CD4-positive, alpha-beta T cell (primary cell): ENCODE data around the gene SPP2. TPM values are rescaled to one million over a fixed set of nuclear protein-coding genes. Genes with fewer than 3 reads are reported as not detected.

Experiments
- ATAC-seq: fragments of 200-7000 bp; cut with Tn5 transposase; one replicate; pipeline ENCODE4 v1.10.0; 2022; ENCODE audit warnings: mild to moderate bottlenecking; ENCODE audit not compliant: poor library complexity
- CTCF ChIA-PET: fragments of 350-600 bp; sonication (Branson Sonifier 250); formaldehyde crosslinking; loops from one replicate; lab custom pipeline; 2021; ENCODE audit warnings: antibody characterized with exemption, inconsistent platforms; lab: Charles Lee
- POLR2A ChIA-PET: fragments of 350-600 bp; sonication (Branson Sonifier 250); formaldehyde crosslinking; loops from one replicate; lab custom pipeline; 2021; ENCODE audit warnings: antibody characterized with exemption, inconsistent platforms; lab: Charles Lee
- DNase-seq, 14 experiments: peaks; one replicate each; pipeline ENCODE4 v3.0.0-alpha.2; 2013 to 2020; ENCODE audit warnings: mixed read lengths in 2 of 14
- H3K27ac ChIP-seq, 2 donors: one replicate each; pipeline versions ENCODE4 v1.5.1 to v1.7.0; 2013; ENCODE audit warnings: low read length in 2 of 2, low read depth in 1 of 2, mild to moderate bottlenecking in 1 of 2
- H3K27me3 ChIP-seq, 2 experiments: 1 replicate in 1 of 2; 2 replicates in 1 of 2; pipeline versions ENCODE4 v1.6.1 to v1.7.0; 2013; ENCODE audit warnings: low read length in 2 of 2, control low read depth in 1 of 2, mild to moderate bottlenecking in 1 of 2, moderate library complexity in 1 of 2; ENCODE audit not compliant: insufficient read depth in 2 of 2, control insufficient read depth in 1 of 2
- H3K36me3 ChIP-seq: one replicate; pipeline ENCODE4 v1.6.1; 2013; ENCODE audit warnings: low read length, control low read depth; ENCODE audit not compliant: insufficient read depth
- H3K4me1 ChIP-seq: one replicate; pipeline ENCODE4 v1.6.1; 2013; ENCODE audit warnings: low read length, control low read depth; ENCODE audit not compliant: insufficient read depth
- H3K4me3 ChIP-seq: one replicate; pipeline ENCODE4 v1.5.1; 2013; ENCODE audit warnings: mild to moderate bottlenecking, low read length, moderate library complexity
- H3K9me3 ChIP-seq, 2 experiments: 1 replicate in 1 of 2; 2 replicates in 1 of 2; pipeline versions ENCODE4 v1.6.1 to v1.7.0; 2013; ENCODE audit warnings: low read length in 2 of 2, mild to moderate bottlenecking in 2 of 2, control low read depth in 1 of 2, moderate library complexity in 1 of 2; ENCODE audit not compliant: control insufficient read depth in 1 of 2, insufficient read depth in 1 of 2
- H3K27ac Mint-ChIP-seq: one replicate; pipeline ENCODE4 v1.8.0; 2020; ENCODE audit warnings: mixed read lengths
- H3K27me3 Mint-ChIP-seq: one replicate; pipeline ENCODE4 v1.8.0; 2021; ENCODE audit warnings: mixed read lengths
- H3K36me3 Mint-ChIP-seq: one replicate; pipeline ENCODE4 v1.8.0; 2021; ENCODE audit warnings: low read depth, mixed read lengths
- H3K4me1 Mint-ChIP-seq: one replicate; pipeline ENCODE4 v1.8.0; 2021; ENCODE audit warnings: low read depth, mixed read lengths
- H3K4me3 Mint-ChIP-seq: one replicate; pipeline ENCODE4 v1.8.0; 2020; ENCODE audit warnings: mild to moderate bottlenecking, mixed read lengths
- H3K9me3 Mint-ChIP-seq: one replicate; pipeline ENCODE4 v1.8.0; 2020; ENCODE audit warnings: mixed read lengths
- intact Hi-C, 2 experiments: fragments of 100-400 bp; cut with DNase I in 1 of 2; cut with micrococcal nuclease in 1 of 2; formaldehyde crosslinking; loops; one replicate each; pipeline versions ENCODE4 v1.15.1 to v1.9.0; 2023 to 2025; cut with DNase I, micrococcal nuclease
- total RNA-seq, 174 experiments: library from RNA in 2 of 174; stranded (reverse) in 2 of 174; gene quantifications; one replicate each; pipeline ENCODE4 v1.2.3 and lab custom pipeline; 2021 to 2026
- TF ChIP-seq, protein P1 (sequence below): fragments of 200-600 bp; IDR thresholded peaks from one replicate; pipeline ENCODE4 v1.8.0; 2022; ENCODE audit warnings: antibody characterized with exemption, mild to moderate bottlenecking

The SPP2 gene
- total RNA-seq, 2 experiments from 2014 or later, result not detected

DNA sequence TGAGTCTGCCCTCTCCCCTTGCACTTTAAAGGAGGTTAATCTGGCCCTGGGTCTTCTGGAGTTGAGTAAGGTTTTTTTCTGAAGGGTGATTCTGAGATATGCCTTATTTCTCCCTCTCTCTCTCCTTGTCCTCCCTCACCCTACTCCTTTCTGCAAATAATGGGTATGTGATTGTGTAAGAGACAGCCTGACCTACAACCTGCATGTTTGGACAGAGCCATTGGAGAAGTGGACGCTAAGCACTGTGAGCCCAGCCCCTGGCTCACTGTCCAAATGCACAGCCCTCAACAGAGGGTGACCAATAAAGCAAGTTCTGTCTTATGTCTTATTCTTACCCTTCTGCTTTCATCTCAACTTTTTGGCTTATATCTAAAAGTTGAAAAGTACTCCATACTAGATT lies 71.5 kb downstream of the SPP2 start:
- Mint-ChIP-seq H3K27ac (no peak overlapping the region), H3K4me1 (no peaks in the 10 kb centered on the region), H3K36me3 (no peaks in the 10 kb centered on the region), H3K27me3 (no peaks in the 10 kb centered on the region), H3K4me3 (no peak overlapping the region), H3K9me3 (no peaks in the 10 kb centered on the region)
- Histone ChIP-seq H3K9me3 (no peaks in the 10 kb centered on the region), H3K4me3 (no peak overlapping the region), H3K4me1 (no peaks in the 10 kb centered on the region), H3K27me3 (no peaks in the 10 kb centered on the region), H3K27ac (no peak overlapping the region), H3K36me3 (no peaks in the 10 kb centered on the region)
- DNase-seq (no peak), ATAC-seq (no peak)
- TF ChIP-seq, protein P1, sequence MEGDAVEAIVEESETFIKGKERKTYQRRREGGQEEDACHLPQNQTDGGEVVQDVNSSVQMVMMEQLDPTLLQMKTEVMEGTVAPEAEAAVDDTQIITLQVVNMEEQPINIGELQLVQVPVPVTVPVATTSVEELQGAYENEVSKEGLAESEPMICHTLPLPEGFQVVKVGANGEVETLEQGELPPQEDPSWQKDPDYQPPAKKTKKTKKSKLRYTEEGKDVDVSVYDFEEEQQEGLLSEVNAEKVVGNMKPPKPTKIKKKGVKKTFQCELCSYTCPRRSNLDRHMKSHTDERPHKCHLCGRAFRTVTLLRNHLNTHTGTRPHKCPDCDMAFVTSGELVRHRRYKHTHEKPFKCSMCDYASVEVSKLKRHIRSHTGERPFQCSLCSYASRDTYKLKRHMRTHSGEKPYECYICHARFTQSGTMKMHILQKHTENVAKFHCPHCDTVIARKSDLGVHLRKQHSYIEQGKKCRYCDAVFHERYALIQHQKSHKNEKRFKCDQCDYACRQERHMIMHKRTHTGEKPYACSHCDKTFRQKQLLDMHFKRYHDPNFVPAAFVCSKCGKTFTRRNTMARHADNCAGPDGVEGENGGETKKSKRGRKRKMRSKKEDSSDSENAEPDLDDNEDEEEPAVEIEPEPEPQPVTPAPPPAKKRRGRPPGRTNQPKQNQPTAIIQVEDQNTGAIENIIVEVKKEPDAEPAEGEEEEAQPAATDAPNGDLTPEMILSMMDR, result no peak
- ChIA-PET POLR2A (no interaction called here), CTCF (interaction anchor here (1.6 kb wide), 1 partner anchor 14 kb away, joined by 5 read pairs; no protein-coding TSS in a partner anchor)
- intact Hi-C loops, result no loop called here

DNA sequence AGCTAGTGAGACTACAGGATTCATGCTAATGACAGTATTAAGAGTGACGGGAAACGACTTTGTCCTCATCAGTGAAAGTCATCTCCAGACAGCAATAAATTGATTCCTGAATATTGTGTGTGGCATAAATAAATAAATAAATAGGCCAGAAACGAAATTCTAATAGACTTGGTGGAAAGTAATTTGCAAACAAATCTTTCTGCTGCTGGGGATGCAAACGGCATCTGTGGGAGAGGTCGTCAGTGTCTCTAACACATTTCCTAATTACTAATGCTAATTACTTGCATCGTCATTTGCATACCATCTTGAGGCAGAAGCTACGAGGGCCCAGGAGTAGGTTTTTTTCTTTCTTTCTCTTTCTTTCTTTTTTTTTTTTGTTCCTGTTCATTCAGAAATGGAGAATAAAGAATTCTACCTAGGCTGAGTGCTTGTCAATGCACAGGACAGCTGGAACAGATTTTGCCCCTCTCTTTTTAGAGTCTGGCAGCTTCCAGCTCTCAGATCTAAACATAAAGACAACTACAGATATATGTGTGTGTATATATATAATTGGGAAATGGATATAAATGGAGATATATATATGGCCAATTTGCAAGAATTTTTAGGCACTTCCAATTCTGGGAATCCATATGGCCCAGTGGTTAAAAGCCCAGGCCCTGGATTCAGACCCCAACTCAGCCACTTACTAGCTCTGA lies 75.1 kb downstream of the SPP2 start:
- Histone ChIP-seq H3K4me3 (no peak overlapping the region), H3K4me1 (no peaks in the 10 kb centered on the region), H3K27ac (no peak overlapping the region), H3K9me3 (no peaks in the 10 kb centered on the region), H3K27me3 (no peaks in the 10 kb centered on the region), H3K36me3 (no peaks in the 10 kb centered on the region)
- ChIA-PET CTCF (no interaction called here), POLR2A (no interaction called here)
- ATAC-seq, result no peak
- Mint-ChIP-seq H3K9me3 (no peaks in the 10 kb centered on the region), H3K4me1 (no peaks in the 10 kb centered on the region), H3K27me3 (no peaks in the 10 kb centered on the region), H3K4me3 (no peak overlapping the region), H3K27ac (no peak overlapping the region), H3K36me3 (no peaks in the 10 kb centered on the region)
- no peak for DNase-seq
- TF ChIP-seq, protein P1, result no peak
- intact Hi-C loops, result no loop called here

DNA sequence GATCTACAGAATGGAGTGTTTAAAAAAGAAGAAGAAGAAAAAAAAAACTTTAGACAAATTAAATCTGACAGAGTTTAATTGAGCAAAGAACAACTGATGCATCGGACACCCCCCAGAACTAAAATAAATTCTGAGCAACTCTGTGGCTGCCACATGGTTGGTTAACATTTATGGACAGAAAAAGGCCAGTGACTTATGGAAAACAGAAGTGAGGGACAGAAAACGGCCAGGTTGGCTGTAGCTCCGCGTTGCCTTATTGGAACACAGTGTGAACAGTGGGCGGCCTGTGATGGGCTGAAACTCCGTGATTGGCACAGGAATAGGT lies 75.6 kb downstream of the SPP2 start:
- no peak overlapping the region for H3K4me3 Mint-ChIP-seq
- no peaks in the 10 kb centered on the region for H3K27me3 Mint-ChIP-seq
- no peak overlapping the region for H3K27ac Mint-ChIP-seq
- intact Hi-C loops, result no loop called here
- POLR2A ChIA-PET, result no interaction called here
- H3K4me1 ChIP-seq, result no peaks in the 10 kb centered on the region
- no peak overlapping the region for H3K27ac ChIP-seq
- H3K9me3 ChIP-seq, result no peaks in the 10 kb centered on the region
- H3K4me1 Mint-ChIP-seq, result no peaks in the 10 kb centered on the region
- DNase-seq (no peak), ATAC-seq (no peak)
- H3K4me3 ChIP-seq, result no peak overlapping the region
- TF ChIP-seq, protein P1, result no peak
- CTCF ChIA-PET, result no interaction called here
- H3K36me3 Mint-ChIP-seq, result no peaks in the 10 kb centered on the region
- no peaks in the 10 kb centered on the region for H3K27me3 ChIP-seq
- no peaks in the 10 kb centered on the region for H3K36me3 ChIP-seq
- no peaks in the 10 kb centered on the region for H3K9me3 Mint-ChIP-seq

Other genes with a start within 250 kb of the SPP2 start
- gene HJURP, start 196.2 kb upstream of the SPP2 start, total RNA-seq, result under 1 TPM; 0.22 to 0.25 TPM
- not detected for gene TRPM8, start 133.3 kb upstream of the SPP2 start, total RNA-seq